ENCODE measurements around the gene MYMK. TPM values are rescaled to one million over a fixed set of nuclear protein-coding genes. Genes with fewer than 3 reads are reported as not detected.

Gene MYMK
- total and polyA plus RNA-seq, 2 of the 8 experiments (the other 6 are each of a cell fraction or from before 2014, with no cell fraction given), result not detected

DNA sequence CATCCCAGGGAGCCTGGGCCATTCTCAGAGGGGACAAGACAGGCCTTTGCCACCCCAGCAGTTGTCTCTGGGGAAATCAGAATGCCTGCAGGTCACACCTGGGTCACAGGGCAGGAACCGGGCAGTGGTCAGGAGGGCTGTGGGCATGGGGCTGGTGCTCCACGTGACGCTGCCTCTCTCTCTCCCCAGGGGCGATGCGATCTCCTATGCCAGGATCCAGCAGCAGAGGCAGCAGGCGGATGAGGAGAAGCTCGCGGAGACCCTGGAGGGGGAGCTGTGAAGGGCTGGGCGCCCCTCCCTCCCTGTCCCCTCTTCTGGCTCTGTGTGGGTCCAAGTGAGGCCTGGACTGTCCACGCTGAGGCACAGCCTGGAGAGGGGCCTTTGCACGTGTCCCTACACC, 56.4 kb downstream of the MYMK start:
- no peak overlapping the region for H3K4ac ChIP-seq (replicated peaks; ENCODE audit: insufficient read length, low read depth, low read length)
- ChIA-PET POLR2A (ENCODE audit: partially characterized antibody) (interaction anchor here (0.7 to 3.5 kb wide), 10 partner anchors 8 to 124 kb away, joined by 3 to 19 read pairs (median 4); partner anchors contain the start of genes CACFD1, MED22, RPL7A and SLC2A6), CTCF (ENCODE audit: partially characterized antibody) (interaction anchor here (0.7 to 2.4 kb wide), 6 partner anchors 9 to 62 kb away, joined by 3 to 17 read pairs (median 3); partner anchors contain the start of gene SLC2A6)
- no peak overlapping the region for H2AFZ ChIP-seq (ENCODE audit: low read length)
- H3K79me2 ChIP-seq (ENCODE audit: control insufficient read depth in 1 of 2, insufficient read depth in 2 of 2, low read length in 2 of 2), result no peaks in the 10 kb centered on the region
- no peak for FAIRE-seq
- no peak for DNase-seq (ENCODE audit: low read depth in 1 of 2, low spot score in 2 of 2)
- no peak for TF ChIP-seq TBP (IDR thresholded peaks at IDR 0.05; ENCODE audit: low read depth, low read length)
- TF ChIP-seq, protein P1, sequence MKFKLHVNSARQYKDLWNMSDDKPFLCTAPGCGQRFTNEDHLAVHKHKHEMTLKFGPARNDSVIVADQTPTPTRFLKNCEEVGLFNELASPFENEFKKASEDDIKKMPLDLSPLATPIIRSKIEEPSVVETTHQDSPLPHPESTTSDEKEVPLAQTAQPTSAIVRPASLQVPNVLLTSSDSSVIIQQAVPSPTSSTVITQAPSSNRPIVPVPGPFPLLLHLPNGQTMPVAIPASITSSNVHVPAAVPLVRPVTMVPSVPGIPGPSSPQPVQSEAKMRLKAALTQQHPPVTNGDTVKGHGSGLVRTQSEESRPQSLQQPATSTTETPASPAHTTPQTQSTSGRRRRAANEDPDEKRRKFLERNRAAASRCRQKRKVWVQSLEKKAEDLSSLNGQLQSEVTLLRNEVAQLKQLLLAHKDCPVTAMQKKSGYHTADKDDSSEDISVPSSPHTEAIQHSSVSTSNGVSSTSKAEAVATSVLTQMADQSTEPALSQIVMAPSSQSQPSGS (IDR thresholded peaks at IDR 0.05; ENCODE audit: low read length), result no peak
- TF ChIP-seq SRF (IDR thresholded peaks at IDR 0.05; ENCODE audit: low read depth, low read length), result no peak
- TF ChIP-seq HDAC6 (IDR thresholded peaks at IDR 0.05; ENCODE audit: low read depth, low read length), result no peak
- H3K79me1 ChIP-seq (ENCODE audit: low read depth, low read length), result no peaks in the 10 kb centered on the region; the same call in 1 of the 2 replicates
- H3K9ac ChIP-seq (replicated peaks in 1 of 4; ENCODE audit: extremely low read depth in 1 of 4, low read depth in 3 of 4, low read length in 3 of 4), result no peak overlapping the region
- no peak overlapping the region for H2BK120ac ChIP-seq (replicated peaks; ENCODE audit: low read depth, low read length)
- no peaks in the 10 kb centered on the region for H3K23me2 ChIP-seq (ENCODE audit: low read depth, low read length)
- no peaks in the 10 kb centered on the region for H3K9me3 ChIP-seq (ENCODE audit: insufficient read depth in 2 of 2, low read depth in 1 of 2, low read length in 1 of 2)
- no peak overlapping the region for H4K91ac ChIP-seq (replicated peaks; ENCODE audit: insufficient read length, low read length)
- H2BK20ac ChIP-seq (ENCODE audit: low read length), result no peak overlapping the region
- no peak overlapping the region for H3K18ac ChIP-seq (ENCODE audit: extremely low read depth, low read length)
- no peak overlapping the region for H3K4me2 ChIP-seq (ENCODE audit: insufficient read depth in 1 of 2, low read depth in 2 of 2, low read length in 2 of 2)
- WGBS, 2 experiments (ENCODE audit: extremely low coverage in 1 of 2, insufficient coverage in 1 of 2, insufficient read length in 1 of 2, insufficient replicate concordance in 2 of 2, low coverage in 1 of 2, low lambda C conversion rate in 2 of 2, missing lambda C conversion rate in 1 of 2), result 88% methylated on average over 6 of the region's 11 CpGs; no CpG with 5 or more reads in 1 of the 2 experiments
- H2BK5ac ChIP-seq (ENCODE audit: low read depth, low read length), result no peak overlapping the region
- no peak overlapping the region for H4K5ac ChIP-seq (ENCODE audit: insufficient read length, low read depth, low read length)
- H3K27ac ChIP-seq (ENCODE audit: low read depth, low read length), result no peak overlapping the region
- H3K14ac ChIP-seq (ENCODE audit: insufficient read length), result no peak overlapping the region
- H4K8ac ChIP-seq (ENCODE audit: extremely low read depth, insufficient read depth, low read length), result peak overlapping the region; percentile 77
- H3K4me3 ChIP-seq (ENCODE audit: extremely low read depth in 1 of 4, insufficient read depth in 2 of 4, low read depth in 3 of 4, low read length in 4 of 4), result no peak overlapping the region
- no peak overlapping the region for H3K56ac ChIP-seq (replicated peaks; ENCODE audit: insufficient read length, low read depth, low read length)
- H3K36me3 ChIP-seq (ENCODE audit: control insufficient read depth in 2 of 4, insufficient read depth in 4 of 4, low read length in 3 of 4), result peaks cover 0 to 6% (median 0%) of the 10 kb centered on the region in 4 experiments; a peak in 2 of 8 replicates
- no peaks in the 10 kb centered on the region for H3K27me3 ChIP-seq (replicated peaks in 1 of 4; ENCODE audit: control insufficient read depth in 3 of 4, extremely low read depth in 1 of 4, insufficient read depth in 3 of 4, low read length in 3 of 4)
- H2BK15ac ChIP-seq (ENCODE audit: low read length), result no peak overlapping the region
- H2BK12ac ChIP-seq (ENCODE audit: low read depth, low read length), result no peak overlapping the region
- no peak overlapping the region for H2AK5ac ChIP-seq (ENCODE audit: low read depth, low read length)
- peaks cover 0 to 1% (median 0%) of the 10 kb centered on the region in 4 experiments; a peak in 2 of 7 replicates for H3K4me1 ChIP-seq (replicated peaks in 1 of 4; ENCODE audit: control insufficient read depth in 3 of 4, insufficient read depth in 4 of 4, low read length in 3 of 4)
- peaks cover 1 to 22% of the 10 kb centered on the region in 2 experiments for H4K20me1 ChIP-seq (replicated peaks in 1 of 2; ENCODE audit: control insufficient read depth in 1 of 2, insufficient read depth in 2 of 2, low read length in 2 of 2)
- H3K23ac ChIP-seq (ENCODE audit: insufficient read length), result no peak overlapping the region
